ENCODE results near the gene DSCAM.

DSCAM gene

DNA sequence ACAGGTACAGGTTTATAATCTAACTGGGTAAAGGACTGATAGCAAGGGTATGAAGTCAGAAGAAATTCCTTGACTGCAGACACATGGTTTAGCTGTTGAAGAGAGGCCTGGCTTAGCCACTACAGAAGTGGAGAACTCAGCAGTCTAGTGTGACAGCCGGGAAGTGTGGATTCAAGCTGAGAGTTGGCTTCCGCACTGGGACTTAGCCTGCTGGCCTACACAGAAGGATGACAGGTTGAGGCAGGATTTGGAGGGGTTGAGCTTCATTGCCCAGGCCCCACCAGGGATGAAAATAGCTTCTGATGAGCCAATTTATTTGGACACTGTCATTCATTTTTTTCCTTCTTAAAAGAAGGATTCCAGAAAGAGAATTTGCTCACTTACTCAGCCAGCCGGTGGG is 695.3 kb downstream of the DSCAM start:
- DNase-seq, result no peak

DNA sequence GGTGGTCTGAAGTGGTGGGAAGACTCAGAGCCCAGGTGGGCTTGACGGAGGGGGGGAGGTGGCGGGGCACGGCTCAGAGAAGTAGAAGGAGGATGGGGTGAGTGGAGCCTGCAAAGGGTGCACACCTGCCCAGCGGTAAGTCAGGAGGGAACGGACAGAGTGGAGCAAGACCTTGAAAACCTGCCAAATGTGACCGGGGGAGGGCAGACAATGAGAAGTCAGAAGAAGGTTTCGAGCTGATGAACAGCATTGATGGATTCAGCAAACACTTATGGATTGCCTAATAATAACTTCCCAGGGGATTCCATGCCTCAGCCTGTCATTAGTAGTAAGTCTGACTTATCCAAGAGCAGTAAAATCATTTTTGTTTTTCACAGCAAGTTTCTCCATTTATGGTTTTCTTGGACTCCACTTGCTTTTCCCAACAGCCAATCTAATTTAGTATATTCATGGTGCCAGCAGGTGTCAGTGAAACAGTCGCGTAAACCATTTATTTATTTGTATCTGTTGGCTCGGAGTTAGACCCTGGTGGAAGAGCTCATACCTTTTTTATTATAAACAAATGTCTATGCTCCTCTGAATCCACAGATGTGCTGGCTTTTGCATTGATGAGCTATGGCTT is 700.6 kb downstream of the DSCAM start:
- DNase-seq, result no peak

DNA sequence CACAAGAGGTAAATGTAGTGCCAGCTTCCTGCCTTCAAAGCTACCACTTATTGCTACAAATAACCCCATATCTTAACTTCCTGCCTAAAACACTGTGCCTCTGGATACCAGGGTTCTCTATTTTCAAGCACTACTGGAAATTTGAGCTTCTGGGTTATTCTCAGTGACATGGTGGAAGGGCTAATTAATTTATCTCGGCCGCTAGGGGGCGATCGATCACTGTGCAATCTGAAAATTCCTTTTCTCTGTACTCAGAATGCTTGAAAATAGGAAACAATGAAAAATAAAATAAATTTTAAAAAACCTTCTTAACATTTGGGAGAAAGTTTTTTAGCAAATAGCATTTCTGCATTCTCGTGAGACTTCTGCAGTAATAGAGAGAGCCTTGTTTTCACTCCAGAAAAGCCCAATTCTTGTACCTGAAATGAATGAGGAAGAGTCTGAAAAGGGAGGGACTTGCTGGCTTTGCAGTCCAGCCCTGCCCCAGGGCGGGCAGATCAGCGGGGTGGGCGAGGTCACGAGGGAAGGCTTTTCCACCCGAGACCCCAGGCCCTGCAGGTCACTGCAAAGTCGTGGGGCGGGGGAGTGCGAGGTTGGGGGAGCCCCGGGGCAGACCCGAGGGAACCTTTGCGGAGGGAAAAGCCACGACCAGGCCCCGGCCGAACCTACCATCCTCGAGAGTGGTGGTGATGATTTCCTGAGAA is 703.0 kb downstream of the DSCAM start:
- peak; percentile 14 to 15 for DNase-seq

GRCh38 chr21:40141621-40142020 is 705.3 kb downstream of the DSCAM start:
- DNase-seq, result no peak

DNA sequence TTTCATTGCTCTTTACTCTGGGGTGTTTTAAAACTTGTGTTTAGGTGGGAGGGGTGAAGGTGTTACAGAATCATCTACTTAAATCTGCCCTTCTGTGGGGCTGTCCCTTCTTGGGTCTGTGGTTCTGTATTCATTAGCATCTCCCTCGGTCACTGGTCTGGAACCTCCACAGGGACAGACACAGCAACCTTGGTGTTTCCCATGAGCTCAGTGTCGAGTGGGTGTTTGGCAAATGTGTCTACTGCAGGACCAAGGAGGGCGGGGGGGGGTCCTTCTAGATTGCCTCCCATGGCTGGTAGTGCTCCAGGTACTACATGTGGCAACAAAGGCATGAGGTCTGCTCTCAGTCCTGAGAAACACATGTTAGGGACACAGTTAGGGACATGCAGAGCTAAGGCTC is 706.3 kb downstream of the DSCAM start:
- no peak for DNase-seq

- no peak for DNase-seq
These were observed 707.3 kb downstream of the DSCAM start for GRCh38 chr21:40139636-40140035.

DNA sequence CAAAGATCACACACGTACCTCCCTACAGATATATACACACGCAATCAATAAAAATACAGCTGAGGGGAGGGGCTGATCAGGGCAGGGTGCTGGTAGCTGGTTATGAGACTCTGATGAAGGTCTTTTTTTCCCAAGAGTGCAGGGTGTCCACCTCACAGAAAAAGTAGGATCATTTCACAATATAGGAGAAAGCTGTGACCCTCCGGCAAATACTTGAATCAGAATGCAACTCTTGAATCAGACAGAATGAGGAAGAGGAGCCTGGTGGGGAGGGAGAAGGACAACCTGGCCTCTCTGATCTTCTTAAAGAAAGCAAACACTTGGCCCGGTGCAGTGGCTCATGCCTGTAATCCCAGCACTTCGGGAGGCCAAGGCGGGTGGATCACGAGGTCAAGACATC is 710.4 kb downstream of the DSCAM start:
- no peak for DNase-seq

- no peak for DNase-seq
These were observed 712.0 kb downstream of the DSCAM start for GRCh38 chr21:40134731-40135492.

DNA sequence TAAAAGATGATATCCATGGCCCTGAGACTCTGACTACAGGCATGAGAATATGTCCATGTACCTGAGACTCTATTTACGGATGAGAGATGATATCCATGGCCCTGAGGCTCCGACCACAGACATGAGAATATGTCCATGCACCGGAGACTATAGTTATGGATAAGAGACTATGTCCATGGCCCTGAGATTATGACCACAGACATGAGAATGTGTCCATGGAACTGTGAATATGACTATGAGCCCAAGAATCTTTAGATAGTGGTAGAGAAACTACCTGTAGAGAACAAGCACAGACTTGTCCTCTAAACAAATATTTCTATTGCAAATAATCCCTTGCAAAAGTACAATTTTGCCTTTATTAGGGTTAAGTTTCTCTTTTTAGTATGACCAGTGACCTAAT is 716.5 kb downstream of the DSCAM start:
- DNase-seq, result no peak

DNA sequence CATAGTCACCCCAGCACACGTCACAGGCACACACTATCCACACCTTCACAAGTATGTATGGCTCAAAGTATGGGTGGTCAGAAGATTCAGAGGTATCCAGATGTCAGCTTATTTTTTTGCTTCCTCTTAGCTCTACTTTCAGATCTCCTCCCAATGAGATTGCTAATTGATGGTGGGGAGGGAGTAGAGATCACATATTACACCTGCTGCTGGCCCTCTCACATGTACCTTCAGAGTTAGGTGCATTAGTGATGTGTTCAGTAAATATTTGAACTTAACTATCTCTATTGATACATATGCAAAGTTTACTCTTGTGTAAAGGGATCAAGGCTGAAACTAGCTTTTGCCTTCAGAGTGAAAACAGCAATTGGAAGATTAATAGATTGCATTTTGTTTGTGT is 717.1 kb downstream of the DSCAM start:
- DNase-seq, result no peak

GRCh38 chr21:40128891-40129290 is 718.1 kb downstream of the DSCAM start:
- DNase-seq, result no peak

DNA sequence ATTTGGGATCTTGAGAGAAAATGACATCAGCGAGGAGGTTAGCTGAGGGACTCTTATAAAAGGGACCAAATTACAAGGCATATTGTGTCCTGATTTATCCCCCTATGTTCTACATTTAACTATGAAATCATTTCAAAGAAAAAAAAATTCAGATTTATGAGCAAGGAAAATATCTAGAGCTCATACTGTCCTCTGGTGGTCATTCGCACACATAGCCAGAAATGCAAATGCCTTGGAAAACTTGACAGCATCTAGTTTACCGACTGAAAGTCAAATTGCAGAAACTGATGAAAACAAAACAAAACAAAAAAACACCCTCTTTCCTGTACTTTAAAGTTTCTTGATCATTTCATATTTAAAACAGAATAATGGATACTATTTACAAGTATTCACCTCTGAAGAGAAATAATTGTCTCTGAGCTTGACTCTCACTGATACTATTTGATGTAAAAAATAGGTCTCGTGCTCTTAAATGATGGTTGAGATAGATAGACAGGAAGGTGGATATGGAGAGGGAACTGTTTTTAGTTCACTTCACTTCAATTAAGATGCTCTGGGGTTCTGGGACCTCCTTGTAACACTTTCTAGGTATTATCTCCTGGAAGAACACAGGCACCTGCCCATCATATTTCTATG is 725.9 kb downstream of the DSCAM start:
- no peak for DNase-seq

GRCh38 chr21:40118527-40118926 is 728.4 kb downstream of the DSCAM start:
- no peak for DNase-seq

DNA sequence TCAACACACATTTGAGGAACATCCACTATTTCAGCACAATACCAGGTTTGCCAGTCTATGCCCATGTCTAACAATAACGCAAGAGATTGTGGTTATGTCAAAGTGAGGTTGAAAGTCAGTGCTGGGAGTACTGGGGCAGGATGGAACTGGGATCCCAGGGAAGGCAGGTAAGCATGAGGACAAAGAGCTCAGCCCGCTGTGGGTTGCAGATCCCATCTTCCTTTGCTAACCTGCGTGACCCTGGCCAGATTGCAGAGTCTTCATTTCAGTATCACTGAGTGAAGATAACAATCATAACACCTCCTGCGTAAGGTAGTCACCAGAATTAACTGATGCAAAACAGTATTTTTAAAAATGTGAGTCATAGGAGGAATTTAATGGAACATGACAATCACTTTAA is 729.7 kb downstream of the DSCAM start:
- DNase-seq, result no peak

DNA sequence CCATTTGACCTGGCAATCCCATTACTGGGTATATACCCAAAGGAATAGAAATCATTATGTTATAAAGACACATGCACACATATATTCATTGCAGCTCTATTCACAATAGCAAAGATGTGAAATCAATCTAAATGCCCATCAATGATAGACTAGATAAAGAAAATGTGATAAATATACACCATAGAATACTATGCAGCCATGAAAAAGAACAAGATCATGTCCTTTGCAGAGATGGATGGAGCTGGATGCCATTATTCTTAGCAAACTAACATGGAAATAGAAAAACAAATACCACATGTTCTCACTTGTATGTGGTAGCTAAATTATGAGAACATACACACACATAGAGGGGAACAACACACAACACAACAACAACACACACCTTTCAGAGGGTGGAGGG is 731.2 kb downstream of the DSCAM start:
- no peak for DNase-seq

GRCh38 chr21:40102682-40103081 is 744.3 kb downstream of the DSCAM start:
- no peak for DNase-seq

- no peak for DNase-seq
These were observed 747.1 kb downstream of the DSCAM start for GRCh38 chr21:40099809-40100208.

DNA sequence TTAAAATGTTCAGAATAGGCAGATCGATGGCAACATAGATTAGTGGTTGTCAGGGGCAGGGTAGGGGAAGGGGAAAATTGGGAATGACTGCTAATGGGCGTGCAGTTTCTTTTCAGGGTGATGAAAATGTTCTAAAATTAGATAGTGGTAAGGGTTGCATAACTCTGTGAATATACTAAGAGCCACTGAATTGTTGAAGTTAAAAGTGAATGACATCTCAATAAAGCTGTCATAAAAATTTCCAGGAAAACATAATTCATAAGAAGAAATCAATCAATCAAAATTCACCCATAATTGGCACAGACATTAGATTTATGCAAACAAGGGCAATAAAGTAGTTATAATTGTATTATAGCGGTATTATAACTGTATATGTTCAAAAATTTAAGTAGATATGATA is 751.5 kb downstream of the DSCAM start:
- DNase-seq, result no peak

- no peak for DNase-seq
These were observed 766.6 kb downstream of the DSCAM start for GRCh38 chr21:40080385-40080784.

- no peak for DNase-seq
These were observed 772.2 kb downstream of the DSCAM start for GRCh38 chr21:40074710-40075109.

DNA sequence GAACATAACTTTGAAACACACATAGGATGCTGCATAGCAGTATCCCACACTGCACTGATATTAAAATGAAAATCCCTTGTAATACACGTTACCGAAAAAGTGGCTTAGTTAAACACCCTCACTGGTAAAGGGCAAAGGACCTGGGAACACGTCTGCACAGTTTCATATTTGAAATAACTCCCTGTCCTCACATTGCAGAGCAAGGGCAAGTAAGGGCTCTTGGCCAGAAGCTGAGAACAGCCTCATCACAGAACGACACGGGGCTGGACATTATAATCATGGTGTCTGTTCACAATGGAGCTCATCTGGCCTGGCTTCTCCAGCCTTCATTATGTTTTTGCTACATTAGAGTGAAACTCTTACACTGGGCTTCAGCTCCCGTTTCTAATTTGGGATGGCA is 772.8 kb downstream of the DSCAM start:
- no peak for DNase-seq

- no peak for DNase-seq
These were observed 773.3 kb downstream of the DSCAM start for GRCh38 chr21:40073642-40074041.

DNA sequence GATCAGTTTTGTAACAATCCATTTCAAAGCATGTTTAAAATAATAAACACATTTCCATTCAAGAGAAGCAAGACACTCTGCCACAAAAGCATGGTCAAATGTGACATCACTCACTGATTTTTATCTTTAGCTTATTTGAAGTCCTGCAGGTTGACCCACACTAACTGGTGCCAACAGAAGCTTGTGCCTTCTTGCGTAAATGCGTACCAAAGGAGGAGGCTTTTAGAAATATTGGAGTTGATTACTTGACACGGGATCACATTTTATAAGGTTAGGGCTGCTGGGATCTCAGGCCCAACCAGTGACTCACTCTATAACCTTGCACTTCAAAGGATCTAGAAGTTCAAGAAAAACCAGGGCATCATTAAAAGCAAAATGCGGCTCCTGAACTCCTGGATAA is 776.1 kb downstream of the DSCAM start:
- no peak for DNase-seq

- DNase-seq, result no peak
These were observed 779.2 kb downstream of the DSCAM start for GRCh38 chr21:40067751-40068150.
